Activated CD8-positive, alpha-beta memory T cell treated with anti-CD3 and anti-CD28 coated beads for 48 hours (primary cell): Measurements from ENCODE around the gene DSCAML1.

Source experiments
- DNase-seq, 3 experiments: peaks; one replicate each; pipeline ENCODE4 v3.0.0-alpha.2; 2020; ENCODE audit warnings: low read depth in 2 of 3, low spot score in 2 of 3

Gene DSCAML1

DNA sequence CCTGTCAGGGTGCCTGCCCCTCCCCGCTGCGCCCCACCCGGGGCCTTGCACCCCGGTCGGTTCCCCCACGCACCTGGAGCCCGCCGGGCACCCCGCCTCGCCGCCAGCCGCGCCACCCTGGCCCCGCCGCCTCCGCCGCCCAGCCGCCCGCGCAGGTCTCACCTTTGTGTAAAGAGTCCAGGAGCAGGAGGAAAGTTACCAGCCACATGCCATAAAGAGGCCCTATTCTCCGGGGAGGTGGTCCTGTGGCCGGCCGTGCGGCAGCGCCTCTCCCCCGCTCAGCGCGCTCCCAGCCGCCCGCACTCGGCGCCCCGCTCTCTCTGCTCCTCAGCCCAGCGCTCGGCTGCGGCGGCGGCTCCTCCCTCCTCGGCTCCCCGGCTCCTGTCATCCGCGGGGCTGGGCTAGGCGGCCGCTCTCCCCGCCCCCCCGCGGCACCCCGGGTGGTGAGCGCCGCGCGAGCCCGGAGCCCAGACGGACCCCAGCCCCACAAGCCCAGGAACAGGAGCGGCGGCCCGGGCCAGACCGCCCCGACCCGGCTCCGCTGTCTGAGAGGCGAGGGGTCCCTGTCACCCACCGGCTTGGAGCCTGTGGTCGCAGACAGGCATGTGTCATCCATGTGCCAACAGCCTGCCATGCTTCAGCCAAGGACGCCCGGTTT is at the start of gene DSCAML1:
Gene DSCAML1, minus strand, starts transcription at position 345 of the 658 bp plus-strand sequence. Its CDS starts 137 bp downstream, at position 208.
- no peak for DNase-seq

- DNase-seq = peak; percentile 43 to 90 (median 83)
Measured at GRCh38 chr11:117843666-117844484, 46.9 kb upstream of the DSCAML1 start.

- DNase-seq = no peak
Measured at GRCh38 chr11:117842131-117842941, 45.3 kb upstream of the DSCAML1 start.

DNA sequence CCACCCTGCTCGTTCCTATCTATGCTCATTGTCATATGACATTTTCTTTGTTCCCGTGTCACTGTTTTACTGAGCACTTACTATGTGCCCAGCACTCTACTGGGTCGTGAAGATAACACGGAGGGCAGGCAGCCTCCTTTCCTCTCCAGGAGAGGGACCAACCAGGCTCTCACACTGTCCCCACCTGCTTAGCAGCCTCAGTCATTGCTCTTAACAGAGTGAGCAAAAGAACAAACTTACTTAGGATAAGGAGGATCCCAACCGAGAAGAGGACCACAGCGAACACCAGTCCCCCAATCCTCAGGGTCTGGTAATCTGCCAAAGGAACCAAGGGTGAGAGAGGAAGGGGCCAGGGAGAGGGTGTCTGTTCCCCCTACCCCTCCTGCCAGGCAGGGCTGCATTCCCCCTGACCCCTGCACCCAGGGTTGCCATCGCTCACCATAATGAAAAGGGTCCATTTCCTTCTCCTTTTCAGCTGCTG is 44.6 kb upstream of the DSCAML1 start:
- no peak for DNase-seq

DNA sequence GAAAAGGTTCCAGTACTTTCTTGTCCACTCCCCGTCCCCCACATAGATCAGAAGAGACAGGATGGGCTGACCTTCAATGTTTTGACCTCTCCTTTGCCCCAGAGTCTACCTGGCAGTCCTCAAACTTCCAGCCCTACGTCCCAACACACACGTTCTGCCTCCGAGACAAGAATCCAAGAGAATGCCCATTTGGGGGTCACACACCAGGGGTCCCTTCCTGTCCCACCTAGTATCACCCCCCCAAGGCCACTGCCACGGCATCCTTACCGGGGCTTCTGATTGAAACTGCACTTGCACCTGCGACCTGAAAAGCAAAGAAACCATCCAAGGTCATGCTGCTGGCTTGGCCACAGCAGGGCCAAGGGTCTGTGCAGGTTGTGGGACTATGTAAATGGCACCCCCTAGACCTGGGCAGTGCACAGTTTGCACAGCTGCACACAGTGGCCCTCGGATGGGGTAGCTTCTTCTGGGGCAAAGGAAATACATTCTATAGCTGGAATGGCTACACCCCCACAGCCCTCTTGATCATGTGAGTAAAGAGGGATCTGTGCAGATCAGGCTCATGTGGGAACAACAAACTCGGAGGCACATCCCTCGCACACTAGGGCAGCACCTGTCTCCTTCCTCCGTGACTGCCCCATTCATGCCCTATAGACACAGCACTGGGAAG is 44.0 kb upstream of the DSCAML1 start:
- DNase-seq = no peak

DNA sequence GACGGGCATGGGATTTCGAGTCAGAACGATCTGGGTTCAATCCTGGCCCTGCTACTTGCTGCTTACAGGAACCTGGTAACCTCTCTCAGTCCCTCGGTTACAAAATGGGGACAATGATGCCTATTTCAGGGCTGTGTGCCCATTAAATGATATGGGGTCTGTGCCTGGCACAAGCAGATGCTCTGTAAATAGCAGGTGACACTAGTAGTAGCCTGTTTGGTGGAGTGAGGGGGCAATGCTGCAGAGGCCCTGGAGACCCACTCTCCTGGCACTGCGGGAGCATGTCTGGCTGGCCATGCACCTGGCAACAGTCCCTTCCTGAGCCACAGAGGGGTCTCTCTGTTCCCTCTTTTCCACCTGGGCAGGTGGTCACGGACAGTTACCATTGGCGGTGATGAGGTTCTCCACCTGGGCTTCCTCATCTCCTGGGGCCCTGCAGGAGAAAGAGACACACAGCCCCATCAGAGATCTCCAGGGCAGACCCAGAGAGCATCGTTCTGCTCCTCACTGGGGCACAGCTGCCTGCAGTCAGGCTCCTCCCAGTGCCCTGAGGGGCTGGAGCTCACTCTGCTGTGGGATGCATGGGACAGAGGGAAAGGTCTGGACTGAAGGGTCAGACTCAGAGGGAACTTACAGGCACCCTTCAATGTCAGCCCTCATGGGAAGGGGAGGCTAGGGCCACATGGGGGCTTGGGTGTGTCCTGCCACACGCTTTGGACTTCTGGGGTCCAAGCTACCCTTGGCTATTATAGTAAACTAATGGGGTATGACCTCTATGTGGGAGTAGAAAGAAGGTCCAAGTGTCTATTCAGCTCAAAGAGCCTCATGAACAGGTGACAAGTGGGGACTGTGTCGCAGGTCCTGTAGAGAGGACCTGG is 43.2 kb upstream of the DSCAML1 start:
- no peak for DNase-seq

- no peak for DNase-seq
Measured at GRCh38 chr11:117839380-117839881, 42.4 kb upstream of the DSCAML1 start.

DNA sequence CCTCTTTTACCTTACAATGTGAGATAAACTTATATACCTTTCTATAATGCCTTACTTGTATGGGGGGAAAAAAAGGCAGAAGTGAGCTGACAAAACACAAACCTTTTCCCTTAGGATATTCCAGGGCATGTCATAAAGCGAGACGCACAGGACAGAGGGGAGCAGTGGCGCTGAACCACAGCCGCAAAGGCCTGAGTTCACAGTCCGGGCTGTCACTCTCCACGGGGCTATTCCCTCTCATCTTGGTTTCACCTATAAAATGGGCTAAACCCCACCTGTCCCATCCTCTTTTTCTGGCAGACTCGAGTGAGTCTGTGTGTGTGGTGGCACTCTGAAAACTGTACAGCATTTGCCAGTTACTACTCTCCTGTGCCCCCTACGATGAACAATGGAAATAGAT is 41.9 kb upstream of the DSCAML1 start:
- DNase-seq = no peak

GRCh38 chr11:117837791-117838190 is 40.8 kb upstream of the DSCAML1 start:
- DNase-seq = no peak

GRCh38 chr11:117837070-117837776 is 40.2 kb upstream of the DSCAML1 start:
- no peak for DNase-seq

- DNase-seq = no peak
Measured at GRCh38 chr11:117836077-117836960, 39.3 kb upstream of the DSCAML1 start.

DNA sequence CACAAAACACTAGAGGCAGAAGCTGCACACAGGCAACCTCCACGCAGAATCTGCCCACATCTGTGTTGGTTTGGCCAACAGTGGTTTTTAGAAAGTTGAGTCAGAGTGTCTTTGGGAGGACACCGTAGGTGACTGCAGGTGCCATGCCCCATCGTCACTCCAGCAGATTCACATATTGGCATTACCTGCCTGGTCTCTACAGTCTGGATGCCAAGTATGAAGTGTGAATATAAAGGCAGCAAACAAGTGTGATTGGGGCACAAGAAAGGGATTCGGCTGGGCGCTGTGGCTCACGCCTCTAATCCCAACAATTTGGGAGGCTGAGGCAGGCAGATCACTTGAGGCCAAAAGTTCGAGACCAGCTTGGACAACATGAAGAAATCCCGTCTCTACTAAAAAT is 38.6 kb upstream of the DSCAML1 start:
- no peak for DNase-seq

GRCh38 chr11:117834838-117835443 is 37.9 kb upstream of the DSCAML1 start:
- no peak for DNase-seq

GRCh38 chr11:117834068-117834810 is 37.2 kb upstream of the DSCAML1 start:
- no peak for DNase-seq

- no peak for DNase-seq
Measured at GRCh38 chr11:117833401-117833891, 36.4 kb upstream of the DSCAML1 start.

GRCh38 chr11:117832511-117832910 is 35.5 kb upstream of the DSCAML1 start:
- DNase-seq = no peak
